AG09309 (cell line): ENCODE measurements around the gene WDR7.
A peak's percentile ranks its signal among the peaks of the same experiment; 100 is the strongest.

Source experiments
- DNase-seq: peaks from one replicate; pipeline ENCODE4 v3.0.0-alpha.2; 2010; ENCODE audit warnings: low read depth
- H3K4me3 ChIP-seq: 2 replicates; pipeline ENCODE4 v1.5.1; 2011; ENCODE audit warnings: mild to moderate bottlenecking, low read depth, low read length, moderate library complexity; ENCODE audit not compliant: control insufficient read depth
- CTCF ChIP-seq: IDR thresholded peaks from 2 replicates; pipeline ENCODE4 v1.5.1; 2011; ENCODE audit warnings: mild to moderate bottlenecking, low read depth, low read length, inconsistent platforms; ENCODE audit not compliant: insufficient read depth, control insufficient read depth; ENCODE audit errors: missing control alignments

Gene WDR7

GRCh38 chr18:56997200-56997599, 346.0 kb downstream of the WDR7 start:
- H3K4me3 ChIP-seq: no peak overlapping the region
- DNase-seq: no peak
- no peak for TF ChIP-seq CTCF

- TF ChIP-seq CTCF: no peak
These were observed 348.7 kb downstream of the WDR7 start for GRCh38 chr18:56999823-57000222.

GRCh38 chr18:57002627-57003026, 351.5 kb downstream of the WDR7 start:
- no peak for TF ChIP-seq CTCF
- H3K4me3 ChIP-seq: no peak overlapping the region
- no peak for DNase-seq

More at GRCh38 chr18:56999823-57000222, 348.7 kb downstream of the WDR7 start:
- no peak for DNase-seq
- H3K4me3 ChIP-seq: no peak overlapping the region

GRCh38 chr18:57003342-57003741, 352.2 kb downstream of the WDR7 start:
- H3K4me3 ChIP-seq: no peak overlapping the region
- no peak for TF ChIP-seq CTCF
- no peak for DNase-seq

- H3K4me3 ChIP-seq: no peak overlapping the region
- peak; percentile 18 for DNase-seq
- no peak for TF ChIP-seq CTCF
These were observed 353.4 kb downstream of the WDR7 start for GRCh38 chr18:57004366-57005121.

- no peak overlapping the region for H3K4me3 ChIP-seq
- TF ChIP-seq CTCF: no peak
- DNase-seq: no peak
These were observed 357.0 kb downstream of the WDR7 start for GRCh38 chr18:57008001-57008686.

GRCh38 chr18:57009844-57010243, 358.7 kb downstream of the WDR7 start:
- TF ChIP-seq CTCF: no peak
- H3K4me3 ChIP-seq: no peak overlapping the region
- no peak for DNase-seq
